ENCODE data around the gene OR6C75. TPM values are rescaled to one million over a fixed set of nuclear protein-coding genes. Genes with fewer than 3 reads are reported as not detected.
"Not testable (repeated sequence)": the region's sequence is repeated elsewhere in the genome, so short reads cannot be mapped to it uniquely, and the experiment has no call there.

The OR6C75 gene
- total RNA-seq, 1 experiment from 2014 or later = not detected

GRCh38 chr12:55336002-55336401 lies 26.8 kb upstream of the OR6C75 start:
- no peak overlapping the region for H4K8ac ChIP-seq (replicated peaks; ENCODE audit: insufficient read length, low read depth, low read length)
- no peak overlapping the region for H3K56ac ChIP-seq (ENCODE audit: insufficient read length, low read depth, low read length)
- no peaks in the 10 kb centered on the region for H3K9me3 ChIP-seq (ENCODE audit: control insufficient read depth, low read depth, low read length)
- WGBS (ENCODE audit: extremely low coverage, insufficient read length, low lambda C conversion rate) = no CpG with 5 or more reads among the region's 10 CpGs
- no peak overlapping the region for H3K4me2 ChIP-seq (ENCODE audit: insufficient read depth, insufficient read length, low read length)
- peaks cover 4% of the 10 kb centered on the region; the same call in 1 of the 2 replicates for H3K4me1 ChIP-seq (ENCODE audit: insufficient read depth, low read length)
- H2BK12ac ChIP-seq (ENCODE audit: insufficient read length, low read depth, low read length) = no peak overlapping the region
- no peak overlapping the region for H3K18ac ChIP-seq (ENCODE audit: insufficient read length, low read depth, low read length)
- H3K9ac ChIP-seq (ENCODE audit: extremely low read depth, insufficient read length, low read length) = no peak overlapping the region
- no peak overlapping the region for H2BK20ac ChIP-seq (ENCODE audit: low read depth, low read length, poor library complexity, severe bottlenecking)
- Mint-ChIP-seq H3K27me3 (ENCODE audit: low read depth) (peaks cover 3% of the 10 kb centered on the region; the same call in 1 of the 2 replicates), H3K9me3 (no peaks in the 10 kb centered on the region), H3K4me1 (peaks cover 11 to 14% of the 10 kb centered on the region in 2 experiments), H3K36me3 (ENCODE audit: insufficient read depth in 1 of 3, low read depth in 3 of 3) (no peaks in the 10 kb centered on the region), H3K4me3 (no peak overlapping the region), H3K27ac (no peak overlapping the region)
- no peak overlapping the region for H3T11ph ChIP-seq (ENCODE audit: low read length)
- no peak overlapping the region for H2BK15ac ChIP-seq (ENCODE audit: low read depth, low read length)
- TF ChIP-seq, protein P1, sequence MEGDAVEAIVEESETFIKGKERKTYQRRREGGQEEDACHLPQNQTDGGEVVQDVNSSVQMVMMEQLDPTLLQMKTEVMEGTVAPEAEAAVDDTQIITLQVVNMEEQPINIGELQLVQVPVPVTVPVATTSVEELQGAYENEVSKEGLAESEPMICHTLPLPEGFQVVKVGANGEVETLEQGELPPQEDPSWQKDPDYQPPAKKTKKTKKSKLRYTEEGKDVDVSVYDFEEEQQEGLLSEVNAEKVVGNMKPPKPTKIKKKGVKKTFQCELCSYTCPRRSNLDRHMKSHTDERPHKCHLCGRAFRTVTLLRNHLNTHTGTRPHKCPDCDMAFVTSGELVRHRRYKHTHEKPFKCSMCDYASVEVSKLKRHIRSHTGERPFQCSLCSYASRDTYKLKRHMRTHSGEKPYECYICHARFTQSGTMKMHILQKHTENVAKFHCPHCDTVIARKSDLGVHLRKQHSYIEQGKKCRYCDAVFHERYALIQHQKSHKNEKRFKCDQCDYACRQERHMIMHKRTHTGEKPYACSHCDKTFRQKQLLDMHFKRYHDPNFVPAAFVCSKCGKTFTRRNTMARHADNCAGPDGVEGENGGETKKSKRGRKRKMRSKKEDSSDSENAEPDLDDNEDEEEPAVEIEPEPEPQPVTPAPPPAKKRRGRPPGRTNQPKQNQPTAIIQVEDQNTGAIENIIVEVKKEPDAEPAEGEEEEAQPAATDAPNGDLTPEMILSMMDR (conservative IDR thresholded peaks at IDR 0.05) = no peak
- no peaks in the 10 kb centered on the region for H3K27me3 ChIP-seq (ENCODE audit: insufficient read depth, low read length)
- no peak for DNase-seq
- no peaks in the 10 kb centered on the region for H4K20me1 ChIP-seq (ENCODE audit: control insufficient read depth, insufficient read depth, insufficient read length)
- H2BK120ac ChIP-seq (ENCODE audit: low read depth, low read length, poor library complexity, severe bottlenecking) = no peak overlapping the region
- no peak overlapping the region for H4K91ac ChIP-seq (ENCODE audit: insufficient read length, low read depth, low read length)
- no peak overlapping the region for H4K5ac ChIP-seq (ENCODE audit: insufficient read length, low read depth, low read length)
- no peaks in the 10 kb centered on the region for H3K79me2 ChIP-seq (ENCODE audit: insufficient read depth, low read length)
- no peak overlapping the region for H2BK5ac ChIP-seq (ENCODE audit: insufficient read length, low read length)
- no peak overlapping the region for H3K27ac ChIP-seq (ENCODE audit: insufficient read length, low read depth, low read length)
- no peak overlapping the region for H3K4ac ChIP-seq (ENCODE audit: low read depth, low read length)
- no peaks in the 10 kb centered on the region for H3K79me1 ChIP-seq (ENCODE audit: insufficient read depth, low read depth, low read length, poor library complexity, severe bottlenecking)
- H3K14ac ChIP-seq (ENCODE audit: insufficient read depth, low read length) = no peak overlapping the region
- no peaks in the 10 kb centered on the region for H3K23me2 ChIP-seq (ENCODE audit: insufficient read length, low read depth, low read length, poor library complexity, severe bottlenecking)
- H3K23ac ChIP-seq (ENCODE audit: insufficient read length, low read depth, low read length) = no peak overlapping the region
- no peak overlapping the region for H2AK5ac ChIP-seq (ENCODE audit: insufficient read length, low read length)
- no peak overlapping the region for H2AFZ ChIP-seq (ENCODE audit: low read length)

- H2BK120ac ChIP-seq (ENCODE audit: low read depth, low read length, poor library complexity, severe bottlenecking); H3K27me3 Mint-ChIP-seq (ENCODE audit: low read depth); H3K9me3 ChIP-seq (ENCODE audit: control insufficient read depth, low read depth, low read length); H3T11ph ChIP-seq (ENCODE audit: low read length); H4K20me1 ChIP-seq (ENCODE audit: control insufficient read depth, insufficient read depth, insufficient read length); H2BK15ac ChIP-seq (ENCODE audit: low read depth, low read length); H2BK20ac ChIP-seq (ENCODE audit: low read depth, low read length, poor library complexity, severe bottlenecking); H3K79me2 ChIP-seq (ENCODE audit: insufficient read depth, low read length); H3K23me2 ChIP-seq (ENCODE audit: insufficient read length, low read depth, low read length, poor library complexity, severe bottlenecking); H2BK12ac ChIP-seq (ENCODE audit: insufficient read length, low read depth, low read length); H3K79me1 ChIP-seq (ENCODE audit: insufficient read depth, low read depth, low read length, poor library complexity, severe bottlenecking); H2BK5ac ChIP-seq (ENCODE audit: insufficient read length, low read length); H3K18ac ChIP-seq (ENCODE audit: insufficient read length, low read depth, low read length); H3K27me3 ChIP-seq (ENCODE audit: insufficient read depth, low read length); H3K27ac ChIP-seq (ENCODE audit: insufficient read length, low read depth, low read length); H4K5ac ChIP-seq (ENCODE audit: insufficient read length, low read depth, low read length); H4K8ac ChIP-seq (replicated peaks; ENCODE audit: insufficient read length, low read depth, low read length); H4K91ac ChIP-seq (ENCODE audit: insufficient read length, low read depth, low read length); H3K23ac ChIP-seq (ENCODE audit: insufficient read length, low read depth, low read length); H3K56ac ChIP-seq (ENCODE audit: insufficient read length, low read depth, low read length); H3K9ac ChIP-seq (ENCODE audit: extremely low read depth, insufficient read length, low read length); H2AFZ ChIP-seq (ENCODE audit: low read length); H3K14ac ChIP-seq (ENCODE audit: insufficient read depth, low read length); H3K4ac ChIP-seq (ENCODE audit: low read depth, low read length); H2AK5ac ChIP-seq (ENCODE audit: insufficient read length, low read length); H3K4me1 ChIP-seq (ENCODE audit: insufficient read depth, low read length); H3K4me2 ChIP-seq (ENCODE audit: insufficient read depth, insufficient read length, low read length): not testable (repeated sequence)
- WGBS (ENCODE audit: extremely low coverage, insufficient read length, low lambda C conversion rate) = no CpG with 5 or more reads among the region's 4 CpGs
- H3K27ac Mint-ChIP-seq = peak overlapping the region; percentile 65 to 92 (median 84); a peak in 3 of 7 replicates
- H3K36me3 Mint-ChIP-seq (ENCODE audit: insufficient read depth in 1 of 3, low read depth in 3 of 3) = peaks cover 0 to 12% (median 8%) of the 10 kb centered on the region in 3 experiments; a peak in 4 of 7 replicates
- DNase-seq = peak; percentile 59
- H3K4me1 Mint-ChIP-seq = peaks cover 18 to 23% of the 10 kb centered on the region in 2 experiments
- peaks cover 10% of the 10 kb centered on the region in 2 experiments for H3K9me3 Mint-ChIP-seq
- H3K4me3 Mint-ChIP-seq = peak overlapping the region in 1 of 2 experiments; percentile 55; a peak in 2 of 5 replicates
Observed at GRCh38 chr12:55355338-55355737, 7.4 kb upstream of the OR6C75 start.
